GM11168 (cell line): ENCODE measurements around the gene CHST15.

Source experiments
- in situ Hi-C: fragments of 300-500 bp; cut with MboI; formaldehyde crosslinking; loops from one replicate; pipeline ENCODE4 v1.12.0; 2022; ENCODE audit warnings: low sequenced_read_pairs; ENCODE audit not compliant: unreplicated experiment

Gene CHST15

GRCh38 chr10:124069341-124070264 lies 23.8 kb downstream of the CHST15 start:
- in situ Hi-C loops: no loop called here

GRCh38 chr10:124068929-124069328 lies 24.5 kb downstream of the CHST15 start:
- in situ Hi-C loops: no loop called here

DNA sequence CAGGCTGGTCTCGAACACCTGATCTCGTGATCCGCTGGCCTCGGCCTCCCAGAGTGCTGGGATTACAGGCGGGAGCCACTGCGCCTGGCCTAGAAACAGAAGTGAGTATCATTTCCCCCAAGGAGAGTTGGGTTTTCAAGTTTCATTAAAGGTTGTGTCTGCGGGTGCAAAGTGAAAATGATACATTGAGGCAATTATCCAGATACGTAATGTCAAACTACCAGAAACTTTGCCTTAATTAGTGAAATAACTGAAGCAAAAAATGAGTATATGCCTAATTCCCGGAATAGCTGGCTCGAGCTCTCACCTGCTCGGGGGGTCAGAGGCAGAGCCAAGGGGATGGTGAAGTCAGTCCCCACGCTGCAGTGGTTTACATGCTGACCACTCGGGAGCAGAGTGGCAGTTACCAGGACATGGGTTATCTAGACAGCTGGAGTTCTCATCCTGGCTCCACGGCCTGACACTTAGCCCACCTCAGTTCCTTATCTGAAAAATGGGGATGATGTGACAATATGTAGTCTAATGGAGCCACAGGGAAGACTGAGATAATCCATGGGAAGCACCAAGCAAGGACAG lies 25.5 kb downstream of the CHST15 start:
- in situ Hi-C loops: no loop called here

DNA sequence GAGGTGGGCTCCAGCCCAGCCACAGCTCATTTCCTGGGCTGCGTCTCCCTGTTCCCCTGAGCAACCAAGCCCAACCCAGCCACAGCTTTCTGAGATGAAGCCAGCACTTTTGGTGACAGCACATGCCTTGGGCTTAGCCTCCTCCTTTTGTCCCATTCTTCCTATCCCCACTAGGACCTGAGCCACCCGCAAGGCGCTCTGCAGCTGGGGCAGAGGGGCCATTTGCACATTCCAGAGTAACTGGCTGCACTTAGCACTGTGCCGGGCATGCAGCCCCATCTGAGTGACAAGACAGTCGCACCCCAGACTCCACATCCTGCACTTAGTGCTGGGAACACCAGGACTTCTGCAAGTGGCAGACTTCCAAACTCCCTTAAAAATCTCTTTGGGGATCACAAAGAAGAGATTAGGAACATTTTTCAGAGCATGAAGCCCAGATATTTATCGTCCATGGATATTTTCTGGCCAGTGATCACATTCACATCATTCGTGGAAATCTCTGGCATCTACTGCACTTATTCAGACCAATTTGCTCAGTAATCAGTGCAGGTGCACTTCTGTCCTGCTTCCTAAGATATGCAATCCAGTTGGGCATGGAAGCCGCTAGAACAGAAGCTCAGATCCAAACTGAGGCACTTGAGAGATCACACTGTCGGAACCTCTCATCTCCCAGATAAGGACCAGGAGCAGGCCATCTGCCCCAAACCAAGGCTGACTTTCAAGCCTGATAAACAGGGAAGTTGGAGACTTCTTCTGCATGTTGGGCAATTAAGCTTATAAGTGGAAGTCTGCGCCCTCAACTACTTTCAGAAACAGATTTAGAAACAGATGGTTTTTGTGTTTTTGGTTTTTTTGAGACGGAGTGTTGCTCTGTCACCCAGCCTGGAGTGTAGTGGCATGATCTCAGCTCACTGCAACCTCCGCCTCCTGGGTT lies 26.4 kb downstream of the CHST15 start:
- in situ Hi-C loops: no loop called here

GRCh38 chr10:124066126-124066700 lies 27.2 kb downstream of the CHST15 start:
- in situ Hi-C loops: no loop called here

GRCh38 chr10:124065382-124066125 lies 27.8 kb downstream of the CHST15 start:
- in situ Hi-C loops: no loop called here

GRCh38 chr10:124064676-124065075 lies 28.7 kb downstream of the CHST15 start:
- in situ Hi-C loops: no loop called here

DNA sequence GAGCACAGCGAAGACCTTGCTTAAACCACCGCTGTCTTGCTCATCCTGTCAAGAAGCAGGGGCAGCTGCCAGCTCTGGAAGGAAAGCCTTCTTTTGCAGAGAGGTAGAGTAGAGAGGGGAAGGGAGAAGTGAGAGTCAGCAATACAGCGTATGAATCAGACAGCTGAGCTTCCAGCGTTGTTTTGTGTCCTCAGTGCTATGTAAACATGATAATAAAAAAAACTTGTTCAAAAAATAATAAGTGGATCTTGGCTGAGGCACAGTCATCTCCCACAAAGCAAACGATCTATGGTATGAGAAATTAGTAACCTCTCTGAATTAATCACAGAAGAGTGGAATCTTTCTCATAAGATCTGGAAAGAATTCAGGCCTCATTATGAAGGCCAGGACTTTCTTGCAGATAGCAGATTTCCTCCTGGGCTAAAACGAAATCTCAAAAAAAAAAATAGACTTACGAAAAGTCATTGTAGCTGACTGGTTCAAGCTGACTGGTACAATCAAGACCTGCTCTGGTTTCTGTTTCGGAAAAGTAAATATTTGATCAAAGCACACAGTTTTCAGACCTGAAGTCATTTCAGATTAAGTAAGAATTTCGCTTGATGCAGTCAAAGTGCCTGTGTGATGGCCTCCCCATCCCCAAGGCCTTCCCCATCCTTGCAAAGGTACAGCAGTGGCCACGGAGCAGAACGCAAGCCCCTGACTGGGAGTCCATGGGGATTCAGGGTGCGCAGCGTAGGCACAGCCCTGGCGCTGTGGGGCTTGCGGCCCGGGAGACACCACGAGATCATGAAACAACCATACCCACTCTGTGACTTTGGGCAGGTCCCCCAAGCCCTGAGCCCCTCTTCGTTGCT lies 29.4 kb downstream of the CHST15 start:
- in situ Hi-C loops: no loop called here

- in situ Hi-C loops: no loop called here
These were observed 31.0 kb downstream of the CHST15 start for GRCh38 chr10:124062390-124062789.

- in situ Hi-C loops: no loop called here
These were observed 32.4 kb downstream of the CHST15 start for GRCh38 chr10:124061030-124061429.

- in situ Hi-C loops: no loop called here
These were observed 33.2 kb downstream of the CHST15 start for GRCh38 chr10:124060148-124060720.

DNA sequence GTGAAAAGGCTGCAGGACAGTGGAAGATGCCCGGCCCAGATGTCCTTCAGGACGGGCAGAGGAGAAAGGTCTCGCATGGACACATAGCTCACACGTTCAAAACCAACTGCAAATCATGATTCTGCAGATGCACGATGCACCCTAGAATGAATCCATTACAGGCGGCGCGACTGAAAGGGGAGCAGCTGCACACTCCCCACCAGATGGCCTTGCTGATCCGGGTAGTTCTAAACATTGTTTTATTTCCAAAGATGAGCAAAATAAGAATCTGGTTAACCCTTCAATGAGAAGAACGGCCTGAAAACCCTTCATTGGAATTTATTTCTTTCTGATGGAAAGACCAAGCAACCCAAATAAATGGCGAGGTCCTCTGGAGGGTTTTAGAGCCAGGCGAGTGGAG lies 33.8 kb downstream of the CHST15 start:
- in situ Hi-C loops: no loop called here

GRCh38 chr10:124058346-124059003 lies 34.9 kb downstream of the CHST15 start:
- in situ Hi-C loops: no loop called here

DNA sequence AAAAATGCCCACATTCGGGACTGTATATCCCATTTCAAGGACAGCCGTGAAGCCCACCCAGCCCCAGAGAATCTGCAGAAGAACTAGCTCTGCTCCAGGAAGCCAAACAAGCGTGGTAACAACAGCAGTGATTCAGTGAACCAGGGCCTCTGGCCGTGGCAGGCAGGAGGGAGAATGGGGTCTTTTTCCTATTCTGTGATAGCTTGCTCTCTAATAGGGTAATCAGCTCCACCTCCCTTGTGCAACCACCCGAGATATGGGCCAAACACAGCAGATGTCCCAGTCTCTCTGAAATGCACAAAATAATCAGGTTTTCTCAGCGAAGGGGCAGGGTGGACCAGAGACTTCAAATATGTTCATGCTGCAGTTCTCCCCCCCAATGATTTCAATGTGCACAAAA lies 35.8 kb downstream of the CHST15 start:
- in situ Hi-C loops: no loop called here

GRCh38 chr10:124056337-124056980 lies 36.9 kb downstream of the CHST15 start:
- in situ Hi-C loops: no loop called here

GRCh38 chr10:124053971-124054370 lies 39.4 kb downstream of the CHST15 start:
- in situ Hi-C loops: no loop called here

GRCh38 chr10:124052561-124052960 lies 40.8 kb downstream of the CHST15 start:
- in situ Hi-C loops: no loop called here
